Fibroblast of skin of right quadriceps (primary cell): ENCODE results near the gene CATSPERE.
"Not testable (repeated sequence)": the region's sequence is repeated elsewhere in the genome, so short reads cannot be mapped to it uniquely, and the experiment has no call there.

Source experiments
- DNase-seq: peaks from one replicate; pipeline ENCODE4 v3.0.0-alpha.2; 2013

Gene CATSPERE

GRCh38 chr1:244556263-244556662, 95.2 kb downstream of the CATSPERE start:
- DNase-seq: no peak

- DNase-seq: no peak
Measured at GRCh38 chr1:244557565-244557964, 96.5 kb downstream of the CATSPERE start.

- no peak for DNase-seq
Measured at GRCh38 chr1:244559561-244559960, 98.5 kb downstream of the CATSPERE start.

GRCh38 chr1:244562877-244563276, 101.8 kb downstream of the CATSPERE start:
- DNase-seq: not testable (repeated sequence)

- no peak for DNase-seq
Measured at GRCh38 chr1:244573768-244574167, 112.7 kb downstream of the CATSPERE start.

GRCh38 chr1:244576259-244576892, 115.3 kb downstream of the CATSPERE start:
- DNase-seq: no peak

- not testable (repeated sequence) for DNase-seq
Measured at GRCh38 chr1:244578205-244578604, 117.1 kb downstream of the CATSPERE start.

GRCh38 chr1:244583358-244583982, 122.4 kb downstream of the CATSPERE start:
- DNase-seq: no peak

GRCh38 chr1:244585867-244586266, 124.8 kb downstream of the CATSPERE start:
- no peak for DNase-seq

GRCh38 chr1:244590670-244591069, 129.6 kb downstream of the CATSPERE start:
- DNase-seq: no peak

- no peak for DNase-seq
Measured at GRCh38 chr1:244598611-244599010, 137.5 kb downstream of the CATSPERE start.

- DNase-seq: peak; percentile 92
Measured at GRCh38 chr1:244599937-244600350, 138.9 kb downstream of the CATSPERE start.

GRCh38 chr1:244601336-244601735, 140.3 kb downstream of the CATSPERE start:
- no peak for DNase-seq

GRCh38 chr1:244603498-244603897, 142.4 kb downstream of the CATSPERE start:
- peak; percentile 36 for DNase-seq

- DNase-seq: no peak
Measured at GRCh38 chr1:244605835-244606370, 144.8 kb downstream of the CATSPERE start.

- DNase-seq: no peak
Measured at GRCh38 chr1:244614113-244614836, 153.2 kb downstream of the CATSPERE start.

- no peak for DNase-seq
Measured at GRCh38 chr1:244614879-244615278, 153.8 kb downstream of the CATSPERE start.

GRCh38 chr1:244615301-244615700, 154.2 kb downstream of the CATSPERE start:
- no peak for DNase-seq

- no peak for DNase-seq
Measured at GRCh38 chr1:244626709-244627108, 165.6 kb downstream of the CATSPERE start.

- DNase-seq: no peak
Measured at GRCh38 chr1:244628789-244629188, 167.7 kb downstream of the CATSPERE start.

- no peak for DNase-seq
Measured at GRCh38 chr1:244633140-244633539, 172.1 kb downstream of the CATSPERE start.

GRCh38 chr1:244634546-244634945, 173.5 kb downstream of the CATSPERE start:
- no peak for DNase-seq

- no peak for DNase-seq
Measured at GRCh38 chr1:244636488-244637259, 175.6 kb downstream of the CATSPERE start.
